GM12878 (cell line): Measurements from ENCODE around the gene ECM1. TPM values are rescaled to one million over a fixed set of nuclear protein-coding genes. Genes with fewer than 3 reads are reported as not detected.

Experiments used
- ATAC-seq: fragments of 200-7000 bp; cut with Tn5 transposase; 3 replicates; pipeline ENCODE4 v1.9.1; 2020; ENCODE audit warnings: mild to moderate bottlenecking, moderate library complexity
- BruUV-seq: library from RNA; stranded (reverse); fragments of 400-500 nt; replicated peaks from 2 replicates; lab custom pipeline; 2021; lab: Mats Ljungman, UMichigan
- CTCF ChIA-PET: fragments of 300-600 bp; sonication (Branson Sonifier 250); formaldehyde crosslinking; extraction: SDS; loops from one replicate; lab custom pipeline; 2021; ENCODE audit warnings: inconsistent platforms; lab: Yijun Ruan, JAX
- POLR2A ChIA-PET: fragments of 350-600 bp; formaldehyde crosslinking; extraction: SDS; loops from one replicate; lab custom pipeline; 2021; ENCODE audit warnings: inconsistent platforms; lab: Charles Lee
- RAD21 ChIA-PET: fragments of 300-600 bp; sonication (Branson Sonifier 250); formaldehyde crosslinking; loops from one replicate; lab custom pipeline; 2023; ENCODE audit warnings: antibody characterized with exemption; ENCODE audit not compliant: unreplicated experiment; lab: Charles Lee
- SMC1A ChIA-PET: fragments of 300-600 bp; sonication (Branson Sonifier 250); formaldehyde crosslinking; loops from one replicate; lab custom pipeline; 2023; ENCODE audit not compliant: unreplicated experiment, uncharacterized antibody; lab: Charles Lee
- DNase-seq: peaks from one replicate; pipeline ENCODE4 v3.0.0-alpha.2; 2011; ENCODE audit warnings: low read depth, low spot score
- FAIRE-seq: peaks from 3 replicates; lab custom pipeline; 2011; peaks lifted over from hg19 to GRCh38; lab: Jason Lieb, UNC
- H2AFZ ChIP-seq: 2 replicates; pipeline ENCODE4 v1.6.0; 2011; ENCODE audit warnings: low read depth, low read length, control low read depth; ENCODE audit not compliant: control insufficient read depth
- H3K27ac ChIP-seq: 2 replicates; pipeline ENCODE4 v1.5.1; 2011; ENCODE audit warnings: control low read depth; ENCODE audit not compliant: control insufficient read depth, insufficient read depth
- H3K27me3 ChIP-seq, 2 experiments: replicated peaks in 1 of 2; 2 replicates each; pipeline versions ENCODE4 v1.6.0 to v1.6.1; 2011; ENCODE audit warnings: low read length in 1 of 2; ENCODE audit not compliant: control insufficient read depth in 2 of 2, insufficient read depth in 2 of 2
- H3K36me3 ChIP-seq, 2 experiments: 2 replicates each; pipeline ENCODE4 v1.5.1; 2011; ENCODE audit warnings: low read length in 1 of 2; ENCODE audit not compliant: control insufficient read depth in 2 of 2, insufficient read depth in 2 of 2
- H3K4me1 ChIP-seq: 2 replicates; pipeline ENCODE4 v1.6.1; 2011; ENCODE audit warnings: mild to moderate bottlenecking, low read length, moderate library complexity, mixed read lengths; ENCODE audit not compliant: control insufficient read depth, insufficient read depth
- H3K4me2 ChIP-seq: 2 replicates; pipeline ENCODE4 v1.6.0; 2011; ENCODE audit warnings: control low read depth; ENCODE audit not compliant: control insufficient read depth, insufficient read depth
- H3K4me3 ChIP-seq: fragments of 200-600 bp; sonication (generic); 2 replicates; pipeline ENCODE4 v1.5.1; 2016
- H3K79me2 ChIP-seq: 2 replicates; pipeline ENCODE4 v1.6.0; 2011; ENCODE audit warnings: low read length; ENCODE audit not compliant: control insufficient read depth, insufficient read depth
- H3K9ac ChIP-seq: 2 replicates; pipeline ENCODE4 v1.8.0; 2011; ENCODE audit warnings: low read length, control low read depth, mixed read lengths; ENCODE audit not compliant: control insufficient read depth, insufficient read depth
- H3K9me3 ChIP-seq: replicated peaks from 3 replicates; pipeline ENCODE4 v1.5.1; 2011; ENCODE audit warnings: mild to moderate bottlenecking, low read length; ENCODE audit not compliant: control insufficient read depth, insufficient read depth
- H4K20me1 ChIP-seq: 2 replicates; pipeline ENCODE4 v1.6.0; 2011; ENCODE audit not compliant: control insufficient read depth, insufficient read depth
- IKZF1 ChIP-seq: fragments of 450-650 bp; conservative IDR thresholded peaks from 2 replicates; pipeline ENCODE4 v1.6.1; 2017; ENCODE audit warnings: antibody characterized with exemption, mild to moderate bottlenecking
- IKZF2 ChIP-seq, 2 experiments: fragments of 450-650 bp; IDR thresholded peaks; 2 replicates each; pipeline ENCODE4 v1.6.1; 2017; ENCODE audit warnings: mild to moderate bottlenecking in 2 of 2, moderate library complexity in 2 of 2
- NFIC ChIP-seq: IDR thresholded peaks from 2 replicates; pipeline ENCODE4 v1.6.1; 2012; ENCODE audit warnings: low read depth, mild to moderate bottlenecking, inconsistent platforms, low read length, moderate library complexity
- RAD21 ChIP-seq: IDR thresholded peaks from 2 replicates; pipeline ENCODE4 v1.6.1; 2011; ENCODE audit warnings: mild to moderate bottlenecking, low read depth, low read length, moderate library complexity; ENCODE audit not compliant: insufficient read depth
- WGBS: methylation state at CpG from one replicate; pipeline ENCODE4 v1.1.6; 2016; ENCODE audit warnings: low lambda C conversion rate; ENCODE audit not compliant: insufficient replicate concordance, insufficient coverage; ENCODE audit errors: missing lambda C conversion rate; 5-methylcytosine and 5-hydroxymethylcytosine counted together
- in situ Hi-C: fragments of 300-500 bp; cut with MboI; formaldehyde crosslinking; loops from 9 replicates; pipeline ENCODE4 v1.14.3; 2018; ENCODE audit warnings: mixed read lengths
- intact Hi-C: fragments of 100-400 bp; cut with micrococcal nuclease; formaldehyde crosslinking; loops from one replicate; pipeline ENCODE4 v1.14.2; 2022; ENCODE audit not compliant: unreplicated experiment
- polyA plus RNA-seq, 11 experiments: library from polyadenylated mRNA; depleted of rRNA in 4 of 11; unstranded in 6 of 11; stranded (reverse) in 5 of 11; fragments of >200 nt; fragmentation: Nextera tagmentation in 4 of 11; fragmentation: Illumina TruSeq in 1 of 11; extraction: Ambion mirVana in 4 of 11; extraction: Trizol in 1 of 11; gene quantifications; 1 replicate in 1 of 11; 2 replicates in 10 of 11; pipeline versions ENCODE4 v1.2.1 to v1.2.3, GENCODE V29; 2011 to 2016; ENCODE audit warnings: inconsistent platforms in 2 of 11, missing spikeins in 2 of 11, low read depth in 1 of 11
- total RNA-seq, 4 experiments: library from RNA; depleted of rRNA in 3 of 4; stranded (reverse); fragments of >200 nt in 3 of 4; fragmentation: Illumina TruSeq in 1 of 4; extraction: Trizol in 1 of 4; gene quantifications; 2 replicates each; pipeline versions ENCODE4 v1.2.1 to v1.2.3, GENCODE V29; 2013 to 2021
- TF ChIP-seq, protein P1 (sequence below): fragments of 450-650 bp; IDR thresholded peaks from 2 replicates; pipeline ENCODE4 v1.6.1; 2016; ENCODE audit warnings: mild to moderate bottlenecking

Gene ECM1
- total and polyA plus RNA-seq, 10 of the 15 experiments (the other 5 are each of a cell fraction or from before 2014, with no cell fraction given) = 0.06 to 1.3 (median 0.60) TPM

DNA sequence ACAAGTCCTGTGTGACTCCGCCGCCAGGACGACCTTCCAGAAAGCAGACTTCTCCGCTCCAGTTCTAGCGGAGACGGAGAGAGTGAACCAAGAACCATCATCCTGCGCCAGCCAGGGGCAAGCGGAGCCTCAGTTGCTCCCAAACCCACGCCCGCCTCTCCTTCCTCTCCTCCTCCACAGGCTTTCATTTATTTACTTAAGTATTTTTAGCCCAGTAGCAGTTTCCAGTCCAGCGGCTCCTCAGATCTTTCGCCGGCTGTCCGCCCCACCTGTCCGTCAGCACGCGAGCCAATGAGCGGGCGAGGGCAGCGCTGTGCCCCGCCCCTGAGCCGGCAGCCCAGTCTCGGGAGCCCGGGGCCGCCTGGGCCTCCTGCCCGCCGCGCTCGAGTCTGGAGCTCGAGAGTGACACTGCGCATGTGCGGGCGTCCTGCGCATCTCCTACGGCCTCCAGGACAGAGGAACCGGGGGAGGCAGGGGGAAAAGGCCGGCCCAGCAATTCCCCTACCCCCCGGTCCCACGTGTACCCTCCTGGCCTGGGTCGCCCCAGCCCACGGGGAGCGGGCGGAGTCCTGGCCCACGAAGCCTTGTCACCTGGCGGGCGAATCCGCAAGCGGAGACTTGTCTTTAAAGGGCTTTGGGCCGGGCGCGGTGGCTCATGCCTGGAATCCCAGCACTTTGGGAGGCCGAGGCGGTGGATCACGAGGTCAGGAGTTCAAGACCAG lies 7.6 kb downstream of the ECM1 start, which contains the start of gene FALEC (continued):
- TF ChIP-seq IKZF1 (peak; percentile 74), IKZF2 (IDR thresholded peaks at IDR 0.05) (no peak; a peak in 1 of 4 replicates), NFIC (no peak)
- TF ChIP-seq, protein P1, sequence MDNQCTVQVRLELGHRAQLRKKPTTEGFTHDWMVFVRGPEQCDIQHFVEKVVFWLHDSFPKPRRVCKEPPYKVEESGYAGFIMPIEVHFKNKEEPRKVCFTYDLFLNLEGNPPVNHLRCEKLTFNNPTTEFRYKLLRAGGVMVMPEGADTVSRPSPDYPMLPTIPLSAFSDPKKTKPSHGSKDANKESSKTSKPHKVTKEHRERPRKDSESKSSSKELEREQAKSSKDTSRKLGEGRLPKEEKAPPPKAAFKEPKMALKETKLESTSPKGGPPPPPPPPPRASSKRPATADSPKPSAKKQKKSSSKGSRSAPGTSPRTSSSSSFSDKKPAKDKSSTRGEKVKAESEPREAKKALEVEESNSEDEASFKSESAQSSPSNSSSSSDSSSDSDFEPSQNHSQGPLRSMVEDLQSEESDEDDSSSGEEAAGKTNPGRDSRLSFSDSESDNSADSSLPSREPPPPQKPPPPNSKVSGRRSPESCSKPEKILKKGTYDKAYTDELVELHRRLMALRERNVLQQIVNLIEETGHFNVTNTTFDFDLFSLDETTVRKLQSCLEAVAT = no peak
- TF ChIP-seq, all 136 proteins: peak for 25

DNA sequence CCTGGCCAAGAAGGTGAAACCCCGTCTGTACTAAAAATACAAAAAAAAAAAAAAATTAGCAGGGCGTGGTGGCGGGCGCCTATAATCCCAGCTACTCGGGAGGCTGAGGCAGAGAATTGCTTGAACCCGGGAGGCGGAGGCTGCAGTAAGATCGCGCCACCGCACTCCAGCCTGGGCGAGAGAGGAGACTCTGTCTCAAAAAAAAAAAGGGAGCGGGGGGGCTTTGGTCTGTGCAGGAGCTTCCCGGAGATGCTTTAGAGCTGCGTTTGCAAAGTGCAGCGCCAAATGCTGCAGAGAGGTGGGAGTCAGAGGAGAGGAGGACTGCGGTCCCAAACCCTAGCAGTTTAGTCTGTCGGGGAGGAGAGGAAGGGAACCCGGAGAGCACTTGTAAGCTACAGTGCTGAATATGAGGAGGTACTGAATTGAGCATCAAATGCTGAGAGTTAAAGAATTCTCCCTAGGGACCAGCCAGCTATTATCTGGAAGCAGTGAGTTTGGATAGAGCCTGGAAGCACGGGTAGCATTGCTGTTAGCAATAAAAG lies 8.2 kb downstream of the ECM1 start:
- Histone ChIP-seq H3K9ac (peak overlapping the region; percentile 61; the same call in 1 of the 2 replicates), H3K4me1 (peaks cover 13% of the 10 kb centered on the region), H3K79me2 (no peaks in the 10 kb centered on the region), H3K9me3 (no peaks in the 10 kb centered on the region), H2AFZ (peak overlapping the region; percentile 95), H4K20me1 (no peaks in the 10 kb centered on the region), H3K4me2 (peak overlapping the region; percentile 98), H3K36me3 (no peaks in the 10 kb centered on the region; a peak in 1 of 4 replicates), H3K4me3 (peak overlapping the region; percentile 74), H3K27me3 (no peaks in the 10 kb centered on the region), H3K27ac (no peak overlapping the region)
- SMC1A ChIA-PET = interaction anchor here (0.6 to 4.1 kb wide), 16 partner anchors 8 to 490 kb away, joined by 3 to 26 read pairs (median 3); partner anchors contain the start of genes ECM1, ENSA, MINDY1 and RPRD2
- in situ Hi-C loops = no loop called here
- POLR2A ChIA-PET = interaction anchor here (0.5 to 1.6 kb wide), 9 partner anchors 18 to 181 kb away, joined by 3 to 5 read pairs (median 3); partner anchors contain the start of genes ENSA and GOLPH3L
- TF ChIP-seq, protein P1 = 0 out of 2 replicates have a peak, but pooled peaks have one; percentile 17
- TF ChIP-seq RAD21 = no peak
- FAIRE-seq = no peak
- no TSS peak for BruUV-seq
- DNase-seq = no peak
- intact Hi-C loops = loop anchor here (5.0 kb wide), 2 partner anchors 54 to 259 kb away; partner anchors contain the start of gene CA14
- ATAC-seq = peak; percentile 35
- RAD21 ChIA-PET = interaction anchor here (1.0 to 1.8 kb wide), 6 partner anchors 14 to 260 kb away, joined by 3 to 8 read pairs (median 4); partner anchors contain the start of gene TARS2
- WGBS = 0% methylated on average over 19 of the region's 19 CpGs
- CTCF ChIA-PET = interaction anchor here (0.6 to 3.3 kb wide), 19 partner anchors 11 to 586 kb away, joined by 3 to 36 read pairs (median 4); no protein-coding TSS in a partner anchor
